NT2/D1 (cell line): Measurements from ENCODE around the gene INPP5K.

Experiments
- SUZ12 ChIP-seq: IDR thresholded peaks from 2 replicates; pipeline ENCODE4 v1.6.1; 2011; ENCODE audit not compliant: insufficient read length, insufficient read depth; ENCODE audit errors: extremely low read depth
- YY1 ChIP-seq: IDR thresholded peaks from 2 replicates; pipeline ENCODE4 v1.6.1; 2011; ENCODE audit not compliant: insufficient read length, insufficient read depth
- ZNF274 ChIP-seq: IDR thresholded peaks from 2 replicates; pipeline ENCODE4 v1.6.1; 2011; ENCODE audit warnings: mild to moderate bottlenecking, low read depth, low read length

- TF ChIP-seq YY1 (no peak), SUZ12 (no peak), ZNF274 (no peak)
Observed at GRCh38 chr17:1467258-1467657, 49.2 kb downstream of the INPP5K start.
